HG02970 (cell line): Measurements from ENCODE around the gene SRRM3.
"Not testable (repeated sequence)": the region's sequence is repeated elsewhere in the genome, so short reads cannot be mapped to it uniquely, and the experiment has no call there.

Source experiments
- ATAC-seq: cut with Tn5 transposase; IDR thresholded peaks from one replicate; pipeline ENCODE4 v1.9.1; 2021; ENCODE audit warnings: mild to moderate bottlenecking, moderate library complexity, moderate number of reproducible peaks; ENCODE audit not compliant: unreplicated experiment, low FRiP score

The SRRM3 gene

DNA sequence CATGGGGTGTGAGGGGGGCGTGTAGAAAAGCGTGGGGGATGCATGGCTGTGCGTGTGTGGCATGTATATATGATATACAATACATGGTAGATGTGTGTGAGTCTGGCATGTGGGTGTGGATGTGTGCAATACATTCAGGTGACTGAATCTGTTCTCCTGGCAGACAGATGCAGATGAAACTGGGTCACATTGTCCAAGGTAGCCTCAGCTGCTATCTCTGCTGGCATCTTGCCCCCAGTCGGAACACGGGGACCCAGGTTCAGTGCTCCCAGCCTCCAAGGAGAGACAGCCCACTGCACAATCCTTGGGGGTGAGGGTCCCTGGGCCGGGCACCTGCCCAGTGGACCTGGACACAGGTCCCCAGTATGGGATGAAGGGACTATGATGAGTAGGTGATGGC, 12.4 kb upstream of the SRRM3 start:
- ATAC-seq: no peak

DNA sequence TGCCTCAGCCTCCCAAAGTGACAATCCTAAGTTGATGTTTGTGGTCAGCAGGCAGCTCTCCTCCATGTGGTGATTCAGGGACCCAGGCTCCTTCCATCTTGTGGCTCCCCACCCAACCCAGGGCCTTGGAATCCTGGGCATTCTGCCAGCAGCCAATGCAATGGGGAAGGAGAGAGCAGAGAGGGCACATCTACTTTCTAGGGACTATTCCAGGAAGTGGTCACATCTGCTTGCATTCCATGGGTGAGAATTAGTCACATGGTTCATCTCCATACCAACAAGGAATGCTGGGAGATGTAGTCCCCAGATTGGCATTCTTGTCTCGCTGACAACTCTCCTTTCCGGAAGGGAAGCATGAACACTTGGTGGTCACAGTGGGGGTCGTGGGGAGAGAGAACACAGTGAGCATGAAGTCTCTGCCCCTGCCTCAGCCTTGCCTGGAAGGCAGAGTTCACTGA, 9.9 kb upstream of the SRRM3 start:
- ATAC-seq: no peak

DNA sequence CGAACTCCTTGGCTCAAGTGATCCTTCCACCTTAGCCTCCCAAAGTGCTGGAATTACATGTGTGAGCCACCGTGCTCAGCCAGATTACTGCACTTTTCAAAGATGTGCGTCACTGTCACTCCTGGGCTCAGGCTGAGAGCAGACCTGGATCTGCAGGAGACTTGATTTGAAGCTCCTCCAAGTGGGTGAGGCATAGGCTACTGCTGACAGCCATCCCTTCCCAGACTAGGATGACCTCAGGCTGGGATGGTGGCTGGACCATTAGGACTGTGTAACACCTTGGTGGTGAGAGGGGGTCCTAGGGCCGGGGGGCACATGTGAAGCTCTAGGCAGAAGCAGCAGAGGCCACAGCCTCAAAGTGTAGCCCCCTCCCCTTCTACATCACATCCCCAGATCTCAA, 8.2 kb upstream of the SRRM3 start:
- no peak for ATAC-seq

DNA sequence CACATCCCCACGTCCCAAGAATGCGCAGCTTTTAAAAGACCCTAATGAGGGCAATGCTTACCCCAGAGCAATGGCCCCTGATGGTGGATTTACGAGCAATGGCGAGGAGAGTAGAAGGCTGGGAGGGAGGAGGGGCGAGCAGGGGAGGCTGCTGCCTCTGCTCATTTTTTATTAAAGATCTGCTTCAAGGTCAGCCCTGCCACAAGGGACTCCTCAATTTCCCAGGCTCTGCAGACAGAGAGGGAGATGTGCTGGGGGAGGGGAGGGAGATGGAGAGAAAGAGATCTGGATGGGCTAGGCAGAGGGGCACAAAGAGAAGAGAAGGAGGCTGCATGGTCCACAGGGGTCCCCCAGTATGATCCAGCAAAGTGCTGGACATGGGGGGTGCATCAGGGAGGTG, 7.8 kb upstream of the SRRM3 start:
- ATAC-seq: no peak

DNA sequence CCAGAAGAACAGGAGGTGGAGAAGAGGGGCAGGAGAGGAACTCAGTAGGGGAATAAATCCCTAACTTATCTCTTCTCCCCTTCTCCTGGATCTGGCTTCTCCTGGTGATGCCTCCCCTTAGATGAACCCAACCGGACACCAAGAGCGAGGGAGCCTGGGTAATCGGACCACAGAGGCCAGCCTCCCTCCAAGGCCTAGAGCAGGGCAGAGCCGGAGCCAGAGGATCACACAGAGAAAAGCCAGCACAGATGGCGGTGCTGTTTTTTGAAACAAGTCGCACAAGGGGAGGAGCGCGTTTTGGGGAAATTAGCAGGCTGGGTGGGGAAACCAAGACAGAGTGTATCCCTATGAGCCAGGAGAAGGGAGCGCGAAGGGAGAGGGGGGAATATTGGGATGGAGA, 4.9 kb upstream of the SRRM3 start:
- ATAC-seq: no peak

DNA sequence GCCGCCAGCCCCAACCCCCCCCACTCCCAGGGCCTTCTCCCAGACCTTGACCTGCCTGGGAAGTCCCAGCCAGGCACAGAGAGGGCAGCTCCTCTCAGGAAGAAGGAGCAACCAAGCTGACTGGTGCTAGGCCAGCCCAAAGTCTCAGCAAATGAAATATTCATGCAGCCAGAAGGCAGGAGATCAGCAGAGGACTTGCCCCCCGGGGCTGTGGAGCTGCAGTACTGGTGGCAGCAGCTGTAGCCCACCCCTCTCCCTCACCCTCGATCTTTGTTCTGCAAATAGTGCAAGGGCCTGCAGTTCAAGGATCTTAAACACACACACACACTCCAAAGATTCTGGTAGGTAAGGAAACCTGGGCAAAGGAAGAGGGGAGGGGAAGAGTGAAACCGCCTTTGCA, 3.5 kb upstream of the SRRM3 start:
- ATAC-seq: no peak

DNA sequence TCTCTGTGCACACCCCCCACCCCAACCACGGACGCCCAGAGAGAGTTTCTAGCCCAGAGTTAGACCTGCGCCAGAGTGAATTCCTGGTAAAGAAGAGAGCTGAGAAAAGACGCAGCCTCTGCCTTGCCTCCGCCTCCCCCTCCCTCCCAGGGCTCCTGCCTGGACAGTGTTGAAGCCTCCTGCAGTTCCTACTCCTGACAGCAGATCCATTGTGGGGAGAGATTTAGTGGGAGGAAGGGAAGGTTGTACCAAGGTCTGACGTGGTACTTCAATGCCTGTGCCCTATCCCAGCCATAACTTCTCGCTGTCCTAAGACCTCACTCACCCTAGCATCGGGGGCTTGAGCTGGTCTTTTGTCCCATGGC, 952 bp downstream of the SRRM3 start:
- no peak for ATAC-seq

DNA sequence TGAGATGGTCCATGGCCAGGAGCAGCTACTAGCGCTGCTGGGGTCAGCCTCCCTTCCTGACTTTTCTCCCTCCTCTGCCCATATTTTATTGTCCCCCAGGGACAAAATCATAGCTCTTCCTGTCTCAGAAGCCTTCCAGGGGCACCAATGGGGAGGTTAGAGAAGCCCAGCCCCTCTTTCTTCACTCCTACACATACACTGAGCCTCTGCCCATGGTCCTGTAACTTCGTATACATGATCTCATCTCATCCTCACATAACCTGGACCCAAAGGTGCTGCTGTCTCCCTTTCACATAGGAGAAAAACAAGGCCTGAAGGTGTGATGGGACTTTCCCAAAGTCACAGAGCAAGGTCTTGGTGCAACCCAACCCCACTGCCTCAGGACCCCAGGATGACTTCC, 2.5 kb downstream of the SRRM3 start:
- ATAC-seq: no peak

DNA sequence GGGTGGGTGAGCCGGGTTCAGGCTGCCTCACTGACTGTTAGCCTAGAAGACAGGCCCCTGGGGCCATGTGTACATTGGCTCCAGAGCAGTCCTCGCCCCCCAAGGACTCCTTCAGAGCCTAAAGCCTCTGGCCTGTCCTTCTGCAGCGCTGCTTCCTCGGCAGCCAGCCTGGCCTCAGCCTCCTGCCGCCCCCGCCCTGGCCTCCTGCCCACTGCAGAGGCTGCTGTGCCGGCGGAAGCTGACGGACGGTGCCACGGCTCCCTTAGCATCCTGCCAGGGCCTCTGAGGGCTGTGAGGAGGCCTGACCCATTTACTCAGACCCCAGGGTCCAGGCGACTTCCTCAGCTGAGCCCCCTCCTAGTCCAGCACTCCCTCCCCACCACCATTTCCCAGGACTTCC, 4.9 kb downstream of the SRRM3 start:
- no peak for ATAC-seq

DNA sequence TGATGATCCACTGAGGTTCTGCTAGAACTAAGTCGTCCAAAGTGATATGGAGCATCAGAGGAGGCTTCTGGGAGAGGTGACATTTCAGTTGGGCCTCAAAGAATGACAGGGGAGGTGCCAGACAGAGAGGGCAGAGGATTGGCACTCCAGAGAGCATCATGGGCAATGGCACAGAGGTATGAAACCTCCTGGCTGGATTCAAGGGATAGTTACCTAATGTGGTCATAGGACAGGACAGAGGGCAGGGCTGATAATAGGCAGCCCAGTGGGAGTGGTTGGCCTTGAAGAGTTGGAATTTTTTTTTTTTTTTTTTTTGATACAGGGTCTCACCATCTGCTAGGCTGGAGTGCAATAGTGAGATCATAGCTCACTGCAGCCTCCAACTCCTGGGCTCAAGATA, 7.6 kb downstream of the SRRM3 start:
- ATAC-seq: no peak

DNA sequence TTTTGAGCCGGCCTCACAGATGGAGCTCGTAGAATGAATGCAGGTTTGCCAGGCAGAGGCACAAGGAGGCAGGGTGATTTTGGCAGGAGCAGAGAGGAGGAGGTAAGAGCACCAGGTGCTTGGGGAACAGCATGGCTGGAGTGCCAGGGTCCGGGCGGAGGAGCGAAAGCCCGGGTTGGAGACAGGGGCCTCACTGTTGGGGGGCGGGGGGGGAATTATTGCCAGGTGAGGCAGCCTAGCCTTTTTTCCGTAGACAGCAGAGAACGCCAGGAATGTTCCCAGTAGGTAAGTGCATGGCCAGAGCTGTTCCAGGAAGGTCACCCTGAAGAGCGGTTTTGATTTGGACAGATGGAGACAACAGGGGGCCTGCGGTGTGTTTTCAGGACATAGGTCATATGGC, 9.5 kb downstream of the SRRM3 start:
- ATAC-seq: no peak

DNA sequence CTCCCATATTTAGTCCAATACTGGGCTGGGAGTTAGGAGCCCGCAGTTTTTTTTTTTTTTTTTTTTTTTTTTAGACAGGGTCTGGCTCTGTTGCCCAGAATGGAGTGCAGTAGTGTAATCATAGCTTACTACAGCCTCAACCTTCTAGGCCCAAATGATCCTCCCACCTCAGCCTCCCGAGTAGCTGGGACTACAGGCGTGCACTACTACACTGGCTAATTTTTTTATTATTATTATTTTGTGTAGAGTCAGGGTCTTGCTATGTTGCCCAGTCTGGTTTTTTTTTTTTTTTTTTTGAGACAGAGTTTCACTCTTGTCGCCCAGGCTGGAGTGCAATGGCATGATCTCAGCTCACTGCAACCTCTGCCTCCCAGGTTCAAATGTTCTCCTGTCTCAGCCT, 13.7 kb downstream of the SRRM3 start:
- ATAC-seq: not testable (repeated sequence)

DNA sequence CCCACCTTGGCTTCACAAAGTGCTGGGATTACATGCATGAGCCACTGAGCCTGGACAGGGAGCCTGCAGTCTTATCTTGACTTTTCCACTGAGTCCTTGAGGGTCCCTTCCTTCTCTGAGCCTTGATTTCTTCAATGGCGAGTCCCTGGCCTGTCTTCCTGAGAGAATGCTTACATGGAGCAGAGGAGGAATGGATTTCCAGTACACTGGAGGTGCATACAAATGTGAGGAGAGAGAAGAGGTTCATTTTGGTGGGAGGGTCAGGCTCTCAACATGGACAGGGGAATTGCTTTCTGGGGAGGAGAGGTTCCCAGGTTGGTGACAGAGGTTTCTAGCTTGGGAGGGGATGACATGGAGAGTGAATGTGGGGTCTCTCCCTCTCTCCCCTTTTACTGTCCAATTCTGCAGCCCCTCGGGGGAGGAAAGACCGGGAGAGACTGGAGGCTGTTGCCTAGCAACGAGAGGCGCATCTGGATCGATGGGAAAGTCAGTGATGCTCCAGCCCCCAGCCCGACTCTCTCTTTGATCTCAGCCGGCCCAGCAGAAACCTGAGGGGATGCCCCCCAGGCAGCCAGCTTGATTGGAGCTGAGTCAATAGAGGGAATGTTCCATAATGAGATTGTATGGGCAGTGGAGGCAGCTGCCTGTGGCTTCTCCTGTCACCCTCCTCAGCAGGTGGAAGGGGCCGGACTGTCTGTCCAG, 14.8 kb downstream of the SRRM3 start:
- ATAC-seq: no peak

DNA sequence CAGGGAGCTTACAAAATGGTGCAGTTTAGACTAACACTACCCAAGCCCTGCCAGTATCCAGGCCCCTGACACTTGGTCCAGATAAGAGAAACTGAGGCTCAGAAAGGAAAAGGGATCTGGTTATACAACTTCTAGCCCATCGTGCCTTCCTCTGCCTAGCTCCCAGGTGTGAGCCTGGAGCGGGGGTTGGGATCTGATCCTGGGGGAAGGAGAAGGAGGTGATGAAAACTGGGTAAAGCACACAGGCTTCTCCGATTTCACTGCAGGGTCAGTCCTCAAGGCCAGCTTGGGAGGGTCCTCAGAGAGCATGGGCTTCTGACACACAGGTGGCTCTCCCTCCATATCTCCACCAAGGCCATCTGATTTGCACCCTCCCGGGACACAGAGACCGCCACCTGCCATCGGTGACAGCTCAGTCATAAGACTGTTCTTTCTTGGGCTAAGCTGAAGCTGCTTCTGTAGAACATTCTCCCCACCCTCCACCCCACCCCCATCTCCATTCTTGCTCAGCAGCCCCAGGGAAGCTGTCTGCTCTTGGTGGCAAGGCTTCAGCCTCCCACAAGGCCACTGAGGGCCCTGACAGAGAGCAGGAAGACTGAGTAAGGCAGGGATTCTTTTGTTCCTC, 16.4 kb downstream of the SRRM3 start:
- no peak for ATAC-seq

DNA sequence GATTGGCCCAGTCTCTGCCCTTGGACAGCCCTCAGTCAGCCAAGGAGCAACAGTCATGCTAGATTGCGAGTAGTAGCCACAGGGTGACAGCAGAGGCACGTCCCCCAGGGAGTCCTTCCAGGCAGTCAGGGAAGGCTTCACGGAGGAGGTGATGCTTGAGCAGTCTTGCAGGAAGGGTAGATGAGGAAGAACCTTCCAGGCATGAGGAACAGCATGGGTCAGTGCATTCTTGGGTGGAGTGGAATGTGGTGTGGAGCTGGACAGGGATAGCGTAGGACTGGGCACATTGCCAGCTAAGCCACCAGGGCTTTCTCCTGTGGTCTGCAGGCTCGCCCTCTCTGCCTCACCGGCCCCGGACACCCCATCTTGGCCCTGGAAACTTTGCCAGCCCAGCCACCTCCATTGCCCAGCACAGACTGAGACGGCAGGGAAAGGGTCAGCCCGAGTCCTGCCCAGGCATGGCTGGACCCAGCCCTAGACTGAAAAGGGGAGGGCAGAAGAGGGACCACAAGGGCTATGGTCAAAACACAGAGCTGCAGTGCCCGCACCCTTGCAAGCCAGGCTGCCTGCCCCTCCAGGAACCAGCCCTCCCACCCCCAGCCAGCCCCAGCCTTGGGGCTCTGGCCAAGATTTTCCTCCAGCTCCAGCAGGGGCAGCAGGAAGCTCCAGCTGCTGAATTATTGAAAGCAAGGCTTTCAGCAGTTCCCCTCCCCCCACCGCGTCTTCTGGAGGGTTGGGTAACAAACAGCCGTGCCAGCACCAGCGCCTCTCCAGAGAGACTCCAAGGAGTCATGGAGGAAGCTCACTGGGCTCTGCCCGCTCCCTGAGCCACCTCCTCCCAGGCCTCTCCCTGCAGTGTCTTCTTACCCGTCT, 18.7 kb downstream of the SRRM3 start:
- ATAC-seq: no peak

DNA sequence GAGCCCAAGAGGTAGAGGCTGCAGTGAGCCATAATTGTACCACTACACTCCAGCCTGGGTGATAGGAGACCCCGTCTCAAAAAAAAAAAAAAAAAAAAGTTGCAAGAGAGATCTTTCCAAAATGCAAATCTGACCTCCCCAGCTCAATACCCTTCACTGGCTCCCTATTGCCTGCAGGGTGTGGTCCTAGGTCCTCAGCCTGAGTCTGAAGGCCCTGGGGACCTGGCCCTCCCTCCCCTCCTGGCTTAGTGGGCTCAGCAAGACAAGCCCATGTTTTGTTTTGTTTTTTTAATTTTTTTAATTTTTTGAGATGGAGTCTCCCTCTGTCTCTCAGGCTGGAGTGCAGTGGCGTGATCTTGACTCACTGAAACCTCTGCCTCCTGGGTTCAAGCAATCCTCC, 20.6 kb downstream of the SRRM3 start:
- ATAC-seq: no peak

DNA sequence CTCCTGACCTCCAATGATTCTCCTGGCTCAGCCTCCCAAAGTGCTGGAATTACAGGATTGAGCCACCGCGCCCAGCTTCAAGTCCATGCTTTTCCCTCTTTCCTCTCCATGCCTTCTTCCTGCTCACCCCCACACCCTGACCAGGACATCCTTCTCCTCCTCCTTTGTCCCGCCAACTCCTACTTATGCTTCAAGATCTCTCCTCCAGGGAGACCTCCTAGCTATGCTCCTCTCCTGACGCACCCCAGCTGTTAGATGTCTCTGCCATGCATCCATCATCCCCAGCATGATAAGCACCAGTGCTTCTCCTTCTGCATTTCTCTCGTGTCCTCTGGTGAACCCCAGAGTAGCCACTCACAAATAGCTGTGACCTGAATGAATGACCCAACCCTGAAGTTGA, 21.1 kb downstream of the SRRM3 start:
- ATAC-seq: no peak

DNA sequence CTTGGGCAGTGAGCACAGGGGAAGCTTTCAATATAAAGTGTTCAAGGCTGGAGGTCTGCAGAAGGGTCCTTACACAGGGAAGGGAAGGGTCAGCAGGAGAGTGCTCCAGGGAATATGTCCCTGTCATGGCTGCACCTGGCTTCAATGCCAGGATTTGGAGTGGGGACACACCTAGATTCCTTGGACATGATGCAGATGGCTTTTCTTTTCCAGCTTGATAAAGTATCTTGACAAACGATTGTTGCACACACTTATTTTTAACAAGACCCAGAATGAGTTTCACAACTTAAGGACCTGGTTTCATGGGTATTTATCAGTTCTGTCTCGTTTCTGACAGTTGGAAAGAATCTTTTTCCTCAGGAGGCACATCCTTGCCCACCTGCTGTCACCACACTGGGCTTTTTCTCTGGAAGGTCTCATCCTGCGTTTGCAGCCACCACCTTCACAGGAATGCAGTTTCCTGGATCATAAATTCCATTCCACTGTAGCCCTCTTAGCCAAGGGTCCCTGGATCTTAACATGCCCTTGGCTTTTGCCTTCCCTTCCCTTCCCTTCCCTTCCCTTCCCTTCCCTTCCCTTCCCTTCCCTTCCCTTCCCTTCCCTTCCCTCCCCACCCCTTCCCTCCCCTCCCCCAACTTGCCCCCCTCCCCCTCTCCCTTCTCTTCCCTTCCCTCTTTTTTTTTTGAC, 21.7 kb downstream of the SRRM3 start:
- ATAC-seq: no peak

DNA sequence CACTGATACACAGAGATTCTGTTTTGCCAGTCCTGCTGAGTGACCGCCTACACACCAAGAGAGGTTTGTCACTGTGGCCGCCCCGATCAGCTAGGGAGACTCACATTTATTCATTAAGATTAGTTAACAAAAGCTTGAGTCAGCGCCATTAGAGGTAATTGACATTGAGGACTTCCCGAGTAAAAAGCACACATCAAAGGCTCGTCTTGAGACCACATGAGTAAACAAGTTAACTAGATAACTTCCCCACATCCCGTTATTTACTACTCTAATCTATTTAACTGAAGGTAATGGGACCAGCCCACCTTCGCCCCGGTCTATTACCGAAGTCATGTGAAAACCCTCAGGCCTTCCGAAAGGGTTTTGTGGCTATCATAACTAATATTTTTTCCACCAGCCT, 23.0 kb downstream of the SRRM3 start:
- ATAC-seq: no peak

DNA sequence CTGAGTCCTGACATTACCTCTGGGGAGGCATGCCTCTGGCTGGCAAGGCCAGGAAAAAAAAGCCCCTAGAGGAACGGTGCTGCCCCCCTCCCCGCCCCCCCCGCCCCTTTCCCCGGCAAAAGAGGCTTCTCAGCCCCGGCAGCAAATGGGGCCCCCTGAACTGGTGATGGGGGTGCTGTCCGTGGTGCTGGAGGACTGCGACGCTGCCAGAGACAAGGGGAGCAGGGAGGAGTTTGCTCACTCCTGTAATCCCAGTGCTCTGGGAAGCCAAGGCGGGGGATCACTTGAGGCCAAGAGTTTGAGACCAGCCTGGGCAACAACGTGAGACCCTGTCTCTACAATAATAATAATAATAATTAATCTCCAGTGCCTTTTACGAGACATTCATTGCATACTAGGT, 23.7 kb downstream of the SRRM3 start:
- ATAC-seq: no peak

DNA sequence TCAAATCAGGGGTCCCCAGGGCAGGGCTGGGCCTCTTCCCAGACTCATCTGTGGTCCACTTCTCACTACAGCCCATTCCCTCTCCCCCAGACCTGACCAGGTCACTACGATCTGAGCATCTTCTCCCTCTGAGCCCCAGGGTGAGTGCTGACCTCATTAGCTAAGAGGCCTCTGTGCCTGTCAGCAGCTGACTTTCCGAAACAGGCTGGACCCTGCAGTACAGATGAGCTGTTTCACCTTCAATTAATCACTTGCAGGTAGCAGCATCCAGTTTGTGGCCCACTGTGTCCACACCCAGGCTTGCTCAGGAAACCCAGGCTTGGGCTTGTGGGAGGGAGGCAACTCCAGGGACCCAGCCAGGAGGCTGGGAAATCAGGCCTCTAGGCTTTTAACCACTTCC, 24.3 kb downstream of the SRRM3 start:
- ATAC-seq: no peak
